Heart left ventricle (tissue), 13 donors: ENCODE results near the gene YIPF3.

Experiments used
- CTCF ChIP-seq, 12 donors: fragments of 200-600 bp; sonication (generic) in 4 of 12; IDR thresholded peaks; one replicate each; pipeline versions ENCODE4 v1.5.0 to v1.8.0; 2018 to 2022; ENCODE audit warnings: antibody characterized with exemption in 12 of 12, mild to moderate bottlenecking in 5 of 12
- POLR2A ChIP-seq, 2 donors: fragments of 450-650 bp; IDR thresholded peaks; one replicate each; pipeline ENCODE4 v1.6.1; 2017; ENCODE audit warnings: antibody characterized with exemption in 2 of 2, mild to moderate bottlenecking in 2 of 2, moderate library complexity in 2 of 2
- donor health status: ischemic (EF 13 %, LVEDD 7.1; RV severe dilation, severe dysfunction).
- donor health status: DM: no; HTN: yes; CAD: no.
- donor health status: DM: no; HTN: no; CAD: no.
- donor health status: ischemic (EF 25% LVEDD 6.9; RV normal size, moderate dysfunction).
- donor health status: ischemic (EF 25% LVEDD 5.7; RV mildly dilated, moderate dysfunction).
- donor health status: ischemic (EF 35%, LVEDD 5.7; RV mildly dilated, moderate dysfunction).
- donor health status: nonischemic (EF 11% LVEDD 7.7; RV severe dilation, severe dysfunction).
- donor health status: DM: yes; HTN: yes; CAD: no.
- donor health status: PGD.
- donor health status: ischemic (EF 29% LVEDD 5.4; RV normal size, mild dysfunction).
- donor health status: nonischemic (EF 23%, LVEDD 6.1; RV moderate dilation, normal function).

- TF ChIP-seq CTCF (IDR thresholded peaks at IDR 0.05) (no peak), POLR2A (IDR thresholded peaks at IDR 0.05) (no peak)
These were observed 7.4 kb downstream of the YIPF3 start for GRCh38 chr6:43509142-43509983.
